ENCODE data around the gene IPO8.

GRCh38 chr12:30729547-30729946 is 33.9 kb upstream of the IPO8 start:
- TF ChIP-seq GATA2 (IDR thresholded peaks at IDR 0.05; ENCODE audit: low read depth, low read length), result no peak
- no peak for TF ChIP-seq GATA3 (IDR thresholded peaks at IDR 0.05; ENCODE audit: low read depth, low read length)

Data from SH-SY5Y (cell line).